Natural killer cell (primary cell): ENCODE data around the gene MMP15. TPM values are rescaled to one million over a fixed set of nuclear protein-coding genes. Genes with fewer than 3 reads are reported as not detected.
A peak's percentile ranks its signal among the peaks of the same experiment; 100 is the strongest.

ENCODE experiments used
- ATAC-seq, 3 donors: fragments of 150-1000 bp in 2 of 3; fragments of 200-7000 bp in 1 of 3; cut with Tn5 transposase; 1 replicate in 1 of 3; 2 replicates in 2 of 3; pipeline ENCODE4 v1.10.0; 2021; ENCODE audit warnings: mild to moderate bottlenecking in 2 of 3, moderate library complexity in 2 of 3
- DNase-seq, 2 donors: peaks; one replicate each; pipeline versions ENCODE4 v3.0.0 to v3.0.0-alpha.2; 2013 to 2021; ENCODE audit warnings: mixed read lengths in 1 of 2
- H3K27ac ChIP-seq: one replicate; pipeline ENCODE4 v1.5.1; 2013; ENCODE audit warnings: mild to moderate bottlenecking, low read length
- H3K27me3 ChIP-seq: one replicate; pipeline ENCODE4 v1.6.1; 2013; ENCODE audit warnings: low read length; ENCODE audit not compliant: control insufficient read depth, insufficient read depth
- H3K36me3 ChIP-seq: one replicate; pipeline ENCODE4 v1.6.1; 2013; ENCODE audit warnings: low read length; ENCODE audit not compliant: control insufficient read depth, insufficient read depth
- H3K4me1 ChIP-seq: one replicate; pipeline ENCODE4 v1.6.1; 2013; ENCODE audit warnings: low read length; ENCODE audit not compliant: control insufficient read depth, insufficient read depth
- H3K4me3 ChIP-seq: one replicate; pipeline ENCODE4 v1.5.1; 2013; ENCODE audit warnings: low read length
- H3K9me3 ChIP-seq: one replicate; pipeline ENCODE4 v1.6.1; 2013; ENCODE audit warnings: low read length; ENCODE audit not compliant: control insufficient read depth, insufficient read depth
- H3K27ac Mint-ChIP-seq, 2 donors: one replicate each; pipeline ENCODE4 v1.8.0; 2022; ENCODE audit warnings: mild to moderate bottlenecking in 2 of 2, mixed read lengths in 2 of 2, moderate library complexity in 1 of 2
- H3K27me3 Mint-ChIP-seq, 2 donors: one replicate each; pipeline ENCODE4 v1.8.0; 2022; ENCODE audit warnings: low read depth in 2 of 2, mixed read lengths in 2 of 2
- H3K36me3 Mint-ChIP-seq: one replicate; pipeline ENCODE4 v1.8.0; 2022; ENCODE audit warnings: mixed read lengths
- H3K4me1 Mint-ChIP-seq, 2 donors: one replicate each; pipeline ENCODE4 v1.8.0; 2022; ENCODE audit warnings: mixed read lengths in 2 of 2
- H3K4me3 Mint-ChIP-seq: one replicate; pipeline ENCODE4 v1.8.0; 2022; ENCODE audit warnings: mild to moderate bottlenecking, moderate library complexity, mixed read lengths
- H3K9me3 Mint-ChIP-seq, 2 donors: one replicate each; pipeline ENCODE4 v1.8.0; 2022; ENCODE audit warnings: mixed read lengths in 2 of 2
- WGBS: methylation state at CpG from one replicate; pipeline ENCODE4 v1.1.7; 2013; ENCODE audit warnings: missing lambda C conversion rate; ENCODE audit not compliant: insufficient coverage; 5-methylcytosine and 5-hydroxymethylcytosine counted together
- intact Hi-C: fragments of 100-400 bp; cut with micrococcal nuclease; formaldehyde crosslinking; loops from one replicate; pipeline ENCODE4 v1.14.2; 2022
- total RNA-seq, 4 donors: library from RNA; stranded (reverse); fragments of 120-200 nt in 1 of 4; gene quantifications; one replicate each; pipeline versions ENCODE4 v1.2.3 to v1.2.4, GENCODE V29; 2013 to 2022
- TF ChIP-seq, protein P1 (sequence below): fragments of 200-600 bp; IDR thresholded peaks from one replicate; pipeline ENCODE4 v1.8.0; 2022; ENCODE audit warnings: antibody characterized with exemption

The MMP15 gene
- total RNA-seq, 3 donors from 2014 or later (not counting 1 experiment from before 2014, with no cell fraction given): 0.23 to 0.27 (median 0.24) TPM

DNA sequence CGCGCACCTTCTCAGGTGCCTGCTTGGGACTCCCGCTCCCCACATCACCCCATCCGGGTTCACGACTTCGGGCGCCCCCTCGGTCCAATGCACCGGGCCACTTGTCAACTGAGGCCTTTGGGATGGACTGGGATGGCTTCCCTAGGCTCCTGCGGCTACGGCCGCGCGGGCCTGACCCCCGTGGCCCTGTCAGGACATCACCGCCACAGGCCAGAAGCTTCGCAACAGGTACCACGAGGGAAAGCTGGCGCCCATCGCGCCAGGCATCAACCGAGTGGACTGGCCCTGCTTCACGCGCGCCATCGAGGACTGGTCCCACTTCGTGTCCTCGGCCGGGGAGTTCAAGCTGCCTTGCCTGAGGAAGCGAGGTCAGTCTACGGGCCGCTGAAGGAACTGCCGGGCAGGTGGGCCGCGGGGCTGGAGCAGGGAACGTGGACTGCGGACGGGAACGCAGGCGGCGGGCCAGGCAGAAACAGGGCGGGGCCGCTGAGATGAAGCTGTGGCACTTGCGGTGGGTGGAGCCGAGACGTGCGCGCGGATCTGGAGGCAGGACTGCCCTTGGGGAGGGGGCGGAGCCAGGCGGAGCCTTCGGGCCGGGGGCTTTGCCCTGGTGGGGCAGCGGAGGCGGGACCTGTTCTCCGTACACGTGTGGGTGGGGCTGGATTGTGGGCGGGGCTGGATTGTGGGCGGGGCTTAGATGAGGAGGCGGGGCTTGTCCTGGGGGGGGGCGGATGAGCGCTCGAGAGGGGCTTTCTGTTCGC is 40.9 kb upstream of the MMP15 start:
- no peaks in the 10 kb centered on the region for H3K9me3 ChIP-seq
- H3K4me3 ChIP-seq: peak overlapping the region; percentile 34
- Mint-ChIP-seq H3K27me3 (no peaks in the 10 kb centered on the region), H3K4me3 (peak overlapping the region; percentile 93), H3K4me1 (peaks cover 0 to 13% of the 10 kb centered on the region in 2 donors), H3K9me3 (no peaks in the 10 kb centered on the region), H3K36me3 (no peaks in the 10 kb centered on the region), H3K27ac (peak overlapping the region in 1 of 2 donors; percentile 81)
- intact Hi-C loops: no loop called here
- ATAC-seq (peak; percentile 94 to 97 (median 95)), DNase-seq (peak; percentile 73 to 96)
- TF ChIP-seq, protein P1, sequence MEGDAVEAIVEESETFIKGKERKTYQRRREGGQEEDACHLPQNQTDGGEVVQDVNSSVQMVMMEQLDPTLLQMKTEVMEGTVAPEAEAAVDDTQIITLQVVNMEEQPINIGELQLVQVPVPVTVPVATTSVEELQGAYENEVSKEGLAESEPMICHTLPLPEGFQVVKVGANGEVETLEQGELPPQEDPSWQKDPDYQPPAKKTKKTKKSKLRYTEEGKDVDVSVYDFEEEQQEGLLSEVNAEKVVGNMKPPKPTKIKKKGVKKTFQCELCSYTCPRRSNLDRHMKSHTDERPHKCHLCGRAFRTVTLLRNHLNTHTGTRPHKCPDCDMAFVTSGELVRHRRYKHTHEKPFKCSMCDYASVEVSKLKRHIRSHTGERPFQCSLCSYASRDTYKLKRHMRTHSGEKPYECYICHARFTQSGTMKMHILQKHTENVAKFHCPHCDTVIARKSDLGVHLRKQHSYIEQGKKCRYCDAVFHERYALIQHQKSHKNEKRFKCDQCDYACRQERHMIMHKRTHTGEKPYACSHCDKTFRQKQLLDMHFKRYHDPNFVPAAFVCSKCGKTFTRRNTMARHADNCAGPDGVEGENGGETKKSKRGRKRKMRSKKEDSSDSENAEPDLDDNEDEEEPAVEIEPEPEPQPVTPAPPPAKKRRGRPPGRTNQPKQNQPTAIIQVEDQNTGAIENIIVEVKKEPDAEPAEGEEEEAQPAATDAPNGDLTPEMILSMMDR: no peak
- H3K4me1 ChIP-seq: peaks cover 21% of the 10 kb centered on the region
- H3K27ac ChIP-seq: no peak overlapping the region
- no peaks in the 10 kb centered on the region for H3K36me3 ChIP-seq
- H3K27me3 ChIP-seq: no peaks in the 10 kb centered on the region
- 10% methylated on average over 64 of the region's 64 CpGs for WGBS

DNA sequence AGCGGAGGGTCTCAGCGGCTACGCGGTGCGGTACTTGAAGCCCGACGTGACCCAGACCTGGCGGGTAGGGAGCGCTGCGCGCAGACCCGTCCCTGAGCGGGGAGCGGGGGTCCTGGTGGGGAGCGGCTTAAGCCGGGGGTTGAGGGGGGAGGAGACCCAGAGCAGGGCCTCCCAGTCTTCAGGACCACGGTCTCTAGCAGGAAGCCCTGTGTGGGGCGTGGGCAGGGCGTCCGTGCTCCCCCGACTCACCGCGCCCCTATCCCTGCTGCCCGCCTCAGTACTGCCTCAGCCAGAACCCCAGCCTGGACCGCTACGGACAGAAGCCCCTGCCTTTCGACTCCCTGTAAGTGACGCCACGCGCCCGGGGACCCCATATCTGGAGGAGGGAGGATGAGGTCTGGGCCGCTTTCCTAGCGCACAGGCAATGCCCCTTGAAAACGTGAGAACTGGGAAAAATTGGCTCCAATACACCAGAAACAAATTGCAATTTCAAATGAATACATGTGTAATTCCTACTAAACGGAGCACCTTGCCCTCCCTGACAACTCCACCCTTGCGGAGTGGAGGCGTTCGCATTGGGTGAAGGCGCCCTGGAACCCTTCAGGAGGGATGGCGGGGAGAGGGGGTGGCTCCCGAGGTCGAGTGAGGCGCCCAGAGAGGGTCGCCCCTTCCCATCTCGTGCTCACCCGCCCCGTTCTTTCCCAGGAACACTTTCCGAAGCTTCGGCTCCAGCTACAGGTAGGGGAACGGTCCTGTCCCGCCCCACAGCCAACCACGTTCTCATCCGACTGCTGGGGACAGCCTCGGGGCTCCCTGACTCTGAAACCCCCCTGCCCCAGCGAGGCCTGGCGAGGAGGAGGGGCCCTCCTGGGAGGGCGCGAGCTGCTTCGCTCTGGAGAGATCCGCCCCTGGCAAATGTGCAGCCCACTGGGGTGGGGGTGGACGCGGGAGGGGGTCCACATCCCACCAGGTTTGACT is 40.1 kb upstream of the MMP15 start:
- H3K27me3 ChIP-seq: no peaks in the 10 kb centered on the region
- H3K36me3 Mint-ChIP-seq: no peaks in the 10 kb centered on the region
- TF ChIP-seq, protein P1: no peak
- H3K9me3 ChIP-seq: no peaks in the 10 kb centered on the region
- WGBS: 32% methylated on average over 60 of the region's 62 CpGs
- intact Hi-C loops: no loop called here
- H3K4me1 Mint-ChIP-seq: peaks cover 0 to 13% of the 10 kb centered on the region in 2 donors
- peak overlapping the region; percentile 34 for H3K4me3 ChIP-seq
- peak overlapping the region; percentile 93 for H3K4me3 Mint-ChIP-seq
- no peaks in the 10 kb centered on the region for H3K9me3 Mint-ChIP-seq
- ATAC-seq: peak; percentile 44 to 64 (median 49)
- no peak for DNase-seq
- peak overlapping the region in 1 of 2 donors; percentile 81 for H3K27ac Mint-ChIP-seq
- H3K27me3 Mint-ChIP-seq: no peaks in the 10 kb centered on the region
- H3K36me3 ChIP-seq: no peaks in the 10 kb centered on the region
- no peak overlapping the region for H3K27ac ChIP-seq
- H3K4me1 ChIP-seq: peaks cover 21% of the 10 kb centered on the region

DNA sequence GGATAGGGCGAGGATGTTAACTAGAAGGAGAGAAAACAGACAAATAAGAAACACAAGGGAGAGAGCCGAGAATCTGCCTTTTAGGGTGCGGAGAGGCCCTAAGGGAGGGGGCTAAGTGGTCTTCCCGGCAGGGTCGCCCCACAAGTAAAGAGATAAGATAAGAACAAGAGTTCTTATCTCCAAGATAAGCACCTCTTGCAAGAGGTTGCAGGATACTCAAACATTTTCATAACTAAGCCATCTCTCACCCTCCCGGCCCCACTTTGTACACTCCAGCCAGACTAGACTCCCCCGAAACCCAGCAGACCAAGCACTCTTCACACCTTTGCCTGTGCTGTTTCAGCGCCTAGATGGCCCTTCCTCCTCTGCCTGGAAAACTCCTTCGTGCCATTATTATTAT is 39.4 kb upstream of the MMP15 start:
- Mint-ChIP-seq H3K9me3 (no peaks in the 10 kb centered on the region), H3K4me3 (peak overlapping the region; percentile 11), H3K4me1 (peaks cover 0 to 18% of the 10 kb centered on the region in 2 donors), H3K36me3 (no peaks in the 10 kb centered on the region), H3K27me3 (no peaks in the 10 kb centered on the region), H3K27ac (no peak overlapping the region)
- no peaks in the 10 kb centered on the region for H3K36me3 ChIP-seq
- intact Hi-C loops: no loop called here
- DNase-seq: no peak
- TF ChIP-seq, protein P1: no peak
- H3K27ac ChIP-seq: no peak overlapping the region
- no peak overlapping the region for H3K4me3 ChIP-seq
- ATAC-seq: no peak
- H3K4me1 ChIP-seq: peaks cover 21% of the 10 kb centered on the region
- no peaks in the 10 kb centered on the region for H3K9me3 ChIP-seq
- no peaks in the 10 kb centered on the region for H3K27me3 ChIP-seq
- WGBS: 85% methylated on average over 5 of the region's 9 CpGs
